Umbilical cord (tissue), 2 donors: ENCODE results near the gene GNG4. TPM values are rescaled to one million over a fixed set of nuclear protein-coding genes. Genes with fewer than 3 reads are reported as not detected.
"Not testable (repeated sequence)": the region's sequence is repeated elsewhere in the genome, so short reads cannot be mapped to it uniquely, and the experiment has no call there.

ENCODE experiments used
- DNase-seq: peaks from one replicate; pipeline ENCODE4 v3.0.0-alpha.2; 2015; ENCODE audit warnings: low spot score
- total RNA-seq: library from RNA; depleted of rRNA; stranded (reverse); fragments of >200 nt; gene quantifications from one replicate; pipeline ENCODE4 v1.2.3, GENCODE V29; 2014; ENCODE audit warnings: low replicate concordance; ENCODE audit not compliant: insufficient read depth

Gene GNG4
- total RNA-seq, 1 donor from 2014 or later: 1.9 TPM

DNA sequence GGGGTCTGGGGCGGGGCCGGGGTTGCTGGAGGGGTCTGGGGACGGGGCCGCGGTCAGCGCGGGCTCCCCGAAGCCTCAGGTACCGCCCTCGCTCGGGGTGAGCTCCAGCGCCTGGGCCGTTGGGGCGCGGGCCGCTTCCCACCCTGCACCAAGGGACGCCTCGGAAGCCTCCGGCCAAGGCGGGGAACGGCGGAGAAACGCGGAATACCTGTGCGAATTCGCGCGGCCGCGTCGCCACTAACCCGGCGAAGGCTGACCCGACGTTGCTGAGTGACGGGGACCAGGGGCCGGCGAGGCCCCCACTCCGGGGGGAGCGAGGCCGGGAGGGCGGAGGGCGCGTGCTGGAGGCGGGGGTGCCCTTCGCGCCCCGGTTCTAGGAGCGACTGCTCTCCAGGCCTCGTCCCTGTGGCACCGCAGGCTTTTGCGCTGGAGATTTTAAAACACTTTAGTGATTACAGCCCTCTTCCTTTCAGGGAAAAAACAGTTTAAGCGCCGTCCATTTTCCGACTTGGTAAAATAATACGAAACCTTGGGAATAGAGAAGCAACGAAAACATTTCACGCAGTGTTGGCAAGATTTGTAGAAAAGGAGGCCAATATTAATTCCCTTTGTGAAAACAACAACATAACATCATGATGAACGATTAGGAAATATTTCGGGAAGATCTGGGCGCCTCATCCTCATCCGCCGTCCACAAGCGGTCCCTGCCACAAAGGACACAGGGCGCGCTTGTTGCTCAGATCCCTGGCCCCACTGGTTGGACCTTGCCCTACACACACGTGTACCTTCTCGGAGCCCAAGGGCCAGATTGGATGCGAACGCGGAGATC, 971 bp upstream of the GNG4 start:
- peak; percentile 9 for DNase-seq

DNA sequence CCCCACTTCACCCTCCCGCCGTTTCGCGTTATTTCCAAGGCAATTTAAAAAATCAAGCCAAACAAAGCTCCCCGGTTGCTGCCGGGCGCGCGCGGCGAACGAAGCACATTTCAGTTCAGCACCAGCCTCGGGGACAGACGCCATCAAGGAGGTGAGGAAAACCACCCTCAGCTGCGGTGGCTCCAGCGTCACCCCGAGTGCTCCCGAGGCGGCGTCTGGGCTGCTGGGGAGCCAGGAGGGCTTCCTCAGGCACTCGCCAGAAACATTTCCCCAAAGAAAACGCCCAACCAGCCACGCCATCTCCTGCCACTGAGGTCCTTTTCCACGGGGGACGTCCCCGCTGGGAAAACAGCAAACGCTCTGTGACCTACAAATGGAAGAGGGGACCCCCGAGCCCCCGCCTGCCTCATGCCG, 623 bp downstream of the GNG4 start:
- DNase-seq: peak; percentile 68

DNA sequence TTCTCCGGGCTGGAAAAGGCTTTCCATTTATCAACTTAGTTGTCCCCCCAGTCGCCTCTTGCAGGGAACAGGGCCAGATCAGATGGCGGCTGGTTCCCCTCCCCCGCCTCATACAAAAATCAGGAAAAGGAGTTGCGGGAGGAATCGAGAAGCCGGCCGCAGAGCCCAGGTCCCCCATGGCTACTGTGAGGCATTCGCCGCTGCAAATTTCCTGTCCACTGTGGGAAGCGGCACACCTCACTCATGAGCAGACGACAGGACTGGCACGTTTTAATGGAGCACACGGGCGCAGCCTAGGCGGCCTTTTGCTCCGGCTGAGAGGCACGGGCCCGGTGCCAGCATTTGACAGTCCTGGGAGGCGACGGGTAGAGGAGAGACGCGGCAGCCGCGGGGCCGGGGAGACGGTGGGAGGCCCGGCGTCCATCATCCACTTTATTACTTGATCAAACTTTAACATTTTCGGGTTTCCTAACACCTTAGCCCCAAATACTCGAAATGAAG, 1.1 kb downstream of the GNG4 start:
- DNase-seq: peak; percentile 9

DNA sequence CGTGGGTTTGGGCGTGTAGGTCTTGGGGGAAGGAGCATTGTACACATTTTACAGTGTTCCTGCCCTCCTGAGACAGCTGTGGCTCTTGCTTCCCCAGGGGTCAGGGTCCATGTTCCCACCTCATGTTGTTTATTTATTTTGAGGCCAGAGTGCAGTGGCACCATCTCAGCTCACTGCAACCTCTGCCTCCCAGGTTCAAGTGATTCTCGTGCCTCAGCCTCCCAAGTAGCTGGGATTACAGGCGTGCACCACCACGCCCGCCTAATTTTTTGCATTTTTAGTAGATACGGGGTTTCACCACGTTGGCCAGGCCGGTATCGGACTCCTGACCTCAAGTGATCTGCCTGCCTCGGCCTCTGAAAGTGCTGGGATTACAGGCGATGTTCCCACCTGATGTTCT, 2.0 kb downstream of the GNG4 start:
- not testable (repeated sequence) for DNase-seq

DNA sequence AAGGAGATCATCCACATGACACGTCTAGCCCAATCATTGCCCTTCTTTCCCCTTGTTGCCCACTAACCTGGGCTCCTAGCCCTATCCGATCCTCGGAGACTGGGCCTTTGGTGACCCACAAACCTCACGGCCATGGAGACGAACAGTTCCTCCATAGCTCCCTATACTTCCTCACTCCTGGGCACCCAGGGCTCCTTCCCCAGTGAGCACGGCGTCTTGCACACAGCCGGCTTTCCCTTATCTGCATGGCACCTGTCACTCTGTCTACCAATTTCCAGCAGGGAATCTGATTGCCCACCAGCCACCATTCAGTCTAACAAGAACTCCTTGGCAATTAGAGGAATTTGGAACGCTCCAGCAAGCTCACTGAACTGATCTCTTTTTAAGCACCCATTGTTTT, 3.1 kb downstream of the GNG4 start:
- DNase-seq: no peak

DNA sequence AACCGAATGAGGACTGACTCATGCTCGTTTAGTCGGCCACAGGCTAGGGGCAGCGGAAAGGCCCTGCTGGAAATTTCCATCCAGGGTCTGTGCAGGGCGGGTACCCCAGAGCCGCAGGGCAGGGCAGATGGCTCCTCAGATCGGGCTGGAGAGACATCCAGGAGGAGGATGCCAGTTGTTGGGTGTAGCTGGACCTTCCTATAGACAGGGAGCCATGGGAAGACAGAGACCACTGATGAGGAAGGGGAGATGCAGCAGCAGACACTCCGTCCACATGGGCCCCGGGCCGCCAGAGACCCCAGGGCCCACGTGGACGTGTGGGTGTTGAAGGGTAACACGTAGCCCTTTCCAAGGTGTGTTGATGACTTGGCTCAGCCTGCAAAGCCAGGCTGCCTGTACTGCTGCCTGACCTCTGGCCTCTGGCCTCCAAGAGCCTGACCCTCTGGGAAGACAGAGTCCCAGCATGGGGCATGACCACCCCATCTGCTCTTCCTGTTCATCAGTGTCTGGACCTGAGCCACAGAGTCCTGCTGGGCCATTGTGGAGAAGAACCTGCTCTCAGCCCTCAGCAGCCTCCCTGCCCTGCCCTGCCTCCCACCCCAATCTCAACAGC, 4.8 kb downstream of the GNG4 start:
- no peak for DNase-seq

DNA sequence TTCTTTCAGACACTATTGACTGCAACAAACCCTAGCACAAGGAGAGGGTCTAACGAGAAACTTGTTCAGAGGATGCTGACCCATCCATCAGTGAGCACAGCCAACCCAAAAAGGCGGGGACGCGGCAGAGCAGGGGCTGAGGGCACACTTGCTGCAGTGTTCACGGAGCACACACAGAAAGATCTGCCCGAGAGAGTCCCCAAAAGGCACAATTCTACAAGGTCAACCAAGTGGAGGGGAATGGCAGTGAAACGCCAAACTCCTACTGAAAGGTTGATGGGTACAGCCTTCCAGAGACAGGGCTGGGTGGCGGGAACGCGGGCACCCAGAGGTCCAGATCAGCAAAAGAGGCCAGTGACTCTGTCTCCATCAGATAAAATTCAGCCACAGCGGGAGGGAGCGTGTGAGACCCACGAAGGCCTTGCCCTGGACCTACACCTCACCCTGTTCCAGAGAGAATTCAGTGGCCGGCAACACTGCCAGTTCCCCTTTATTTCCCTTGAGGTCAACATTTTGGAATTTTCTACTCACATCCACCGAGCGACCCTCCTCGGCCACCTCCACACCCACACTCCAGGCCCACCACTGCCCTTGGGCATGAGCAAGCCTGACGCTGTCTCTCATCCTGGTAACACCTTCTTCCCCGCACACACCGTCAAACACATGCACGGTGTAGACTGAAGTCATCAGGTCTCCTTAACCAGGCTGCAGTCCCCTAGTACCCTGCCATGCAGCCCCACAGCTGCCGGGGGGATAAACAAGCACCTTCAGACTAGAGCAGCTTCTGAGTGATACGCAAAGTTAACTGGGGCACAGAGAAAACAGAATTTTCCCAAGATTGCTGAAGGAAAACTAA, 5.5 kb downstream of the GNG4 start:
- no peak for DNase-seq

DNA sequence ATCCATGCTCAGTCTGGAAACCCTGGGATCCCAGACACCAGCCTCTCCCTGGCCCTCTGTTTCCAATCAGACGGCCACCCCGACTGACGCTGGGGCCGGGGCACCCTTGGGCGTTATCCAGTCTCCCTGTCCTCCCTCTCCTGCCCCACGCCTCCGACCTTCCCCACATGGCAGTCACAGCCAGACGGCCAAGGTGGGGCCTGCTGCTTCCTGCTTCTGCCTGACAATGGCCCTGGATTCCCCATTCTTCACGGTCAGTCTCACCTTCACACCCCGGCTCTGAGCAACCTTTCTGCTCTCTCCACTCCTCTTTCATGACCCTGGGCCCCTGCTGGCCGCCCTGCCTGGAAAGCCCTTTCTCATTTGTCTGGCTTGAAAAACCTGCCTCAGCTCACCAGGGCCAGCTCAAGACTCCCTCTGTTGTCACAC, 6.6 kb downstream of the GNG4 start:
- no peak for DNase-seq

DNA sequence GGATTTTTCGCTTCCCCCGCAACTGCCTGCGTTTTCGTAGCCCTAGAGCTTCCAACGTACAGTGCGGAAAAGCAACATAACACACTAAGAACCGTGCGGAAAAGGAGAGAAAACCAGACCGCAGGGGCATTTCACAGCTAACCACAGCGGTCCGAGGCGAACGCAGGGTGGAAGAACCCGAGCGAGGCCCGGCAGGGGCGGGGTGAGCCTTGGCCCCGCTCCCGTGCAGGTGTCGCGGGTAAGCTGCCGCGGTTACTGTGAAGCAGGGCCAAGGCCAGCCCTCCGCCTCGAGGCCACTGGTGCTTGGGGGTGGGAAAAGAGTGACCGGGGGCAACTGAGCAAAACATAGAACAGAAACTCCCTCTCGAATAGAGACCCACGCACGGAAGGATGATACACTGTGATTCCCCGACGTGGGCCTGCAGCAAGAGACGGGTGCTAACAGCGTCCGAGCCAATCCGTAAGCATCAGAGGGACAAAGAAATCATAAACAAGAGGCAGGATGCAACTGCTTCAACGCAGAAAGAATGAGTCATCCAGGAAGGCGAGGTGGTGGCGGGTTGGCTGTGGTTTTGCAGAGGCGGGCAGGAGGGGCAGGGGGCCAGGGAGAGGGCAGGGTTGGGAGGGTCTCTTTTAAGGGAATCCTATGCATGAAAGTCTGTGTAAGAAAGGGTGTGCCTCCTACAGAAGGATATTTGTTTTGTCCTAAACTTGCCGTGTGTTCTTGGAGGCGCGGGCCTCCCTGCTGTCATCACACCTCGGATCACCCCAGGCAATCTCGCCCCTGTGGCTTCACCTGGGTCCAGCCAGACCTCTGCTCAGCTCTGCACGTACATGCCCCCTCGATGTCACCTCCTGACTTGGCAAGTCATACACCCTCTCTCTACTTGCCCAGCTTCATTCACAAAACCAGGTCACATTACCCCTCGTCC, 7.3 kb downstream of the GNG4 start:
- DNase-seq: no peak

DNA sequence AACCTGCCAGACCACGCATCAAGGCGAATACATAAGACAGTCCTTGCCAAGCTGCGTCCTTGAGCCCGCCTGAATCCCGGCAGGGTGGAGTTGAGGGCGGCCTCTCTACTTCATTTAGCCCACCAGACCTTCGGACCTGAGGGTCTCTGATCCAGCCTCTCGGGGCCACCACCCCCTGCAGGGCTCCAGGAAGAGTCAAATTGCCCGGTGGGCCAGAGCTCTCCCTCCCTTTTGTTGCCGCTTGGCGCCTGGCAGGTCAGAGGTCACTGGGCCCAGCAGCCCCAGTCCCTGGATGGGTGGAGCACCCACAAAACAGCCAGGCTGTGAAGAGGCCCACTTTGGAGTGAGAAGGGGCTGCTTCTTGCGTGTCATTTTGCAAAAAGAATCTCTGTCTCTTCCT, 9.0 kb downstream of the GNG4 start:
- DNase-seq: no peak

DNA sequence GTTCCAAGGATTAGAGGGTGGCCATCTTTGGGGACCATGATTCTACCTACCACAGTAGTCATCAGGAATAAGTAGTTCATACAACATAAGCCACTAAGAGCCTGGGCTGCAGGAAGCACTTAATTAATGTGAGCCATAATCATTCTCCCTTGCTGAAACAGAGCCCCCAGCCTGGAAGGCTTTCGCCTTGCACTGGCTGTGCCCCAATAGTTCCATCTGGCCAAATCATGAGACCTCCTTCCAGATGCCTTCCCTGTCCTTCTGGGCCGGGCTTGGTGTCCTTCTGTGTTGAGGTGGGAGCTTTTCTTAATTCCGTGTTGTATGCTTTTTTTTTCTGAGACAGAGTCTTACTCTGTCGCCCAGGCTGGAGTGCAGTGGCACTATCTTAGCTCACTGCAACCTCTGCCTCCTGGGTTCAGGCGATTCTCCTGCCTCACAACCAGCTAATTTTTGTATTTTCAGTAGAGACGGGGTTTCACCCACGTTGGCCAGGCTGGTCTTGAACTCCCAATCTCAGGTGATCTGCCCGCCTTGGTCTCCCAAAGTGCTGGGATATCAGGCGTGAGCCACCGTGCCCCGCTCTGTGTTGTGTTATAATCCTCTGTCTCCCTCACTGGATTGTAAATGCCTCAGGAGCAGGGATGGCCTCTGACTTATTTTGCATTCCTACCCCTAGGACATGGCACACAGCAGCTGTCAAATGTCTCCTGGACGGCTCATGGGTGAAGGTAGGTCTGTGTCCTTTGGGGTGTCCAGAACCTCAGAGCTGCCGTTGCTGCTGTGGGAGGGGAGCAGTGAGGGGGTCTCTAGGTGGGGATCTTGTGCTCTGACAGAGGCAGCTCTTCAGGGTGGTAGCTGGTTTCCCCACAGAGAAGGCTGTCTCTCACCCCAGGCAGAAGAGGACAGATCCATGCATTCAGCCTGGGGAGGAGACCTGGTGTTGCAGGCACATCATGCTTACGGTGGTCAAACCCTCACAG, 10.1 kb downstream of the GNG4 start:
- DNase-seq: no peak

DNA sequence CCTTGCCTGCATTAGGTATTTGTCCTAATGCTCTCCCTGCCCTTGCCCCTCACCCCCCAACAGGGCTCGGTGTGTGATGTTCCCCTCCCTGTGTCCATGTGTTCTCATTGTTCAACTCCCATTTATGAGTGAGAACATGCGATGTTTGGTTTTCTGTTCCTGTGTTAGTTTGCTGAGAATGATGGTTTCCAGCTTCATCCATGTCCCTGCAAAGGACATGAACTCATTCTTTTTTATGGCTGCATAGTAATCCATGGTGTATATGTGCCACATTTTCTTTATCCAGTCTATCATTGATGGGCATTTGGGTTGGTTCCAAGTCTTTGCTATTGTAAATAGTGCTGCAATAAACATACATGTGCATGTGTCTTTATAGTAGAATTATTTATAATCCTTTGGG, 11.0 kb downstream of the GNG4 start:
- not testable (repeated sequence) for DNase-seq

DNA sequence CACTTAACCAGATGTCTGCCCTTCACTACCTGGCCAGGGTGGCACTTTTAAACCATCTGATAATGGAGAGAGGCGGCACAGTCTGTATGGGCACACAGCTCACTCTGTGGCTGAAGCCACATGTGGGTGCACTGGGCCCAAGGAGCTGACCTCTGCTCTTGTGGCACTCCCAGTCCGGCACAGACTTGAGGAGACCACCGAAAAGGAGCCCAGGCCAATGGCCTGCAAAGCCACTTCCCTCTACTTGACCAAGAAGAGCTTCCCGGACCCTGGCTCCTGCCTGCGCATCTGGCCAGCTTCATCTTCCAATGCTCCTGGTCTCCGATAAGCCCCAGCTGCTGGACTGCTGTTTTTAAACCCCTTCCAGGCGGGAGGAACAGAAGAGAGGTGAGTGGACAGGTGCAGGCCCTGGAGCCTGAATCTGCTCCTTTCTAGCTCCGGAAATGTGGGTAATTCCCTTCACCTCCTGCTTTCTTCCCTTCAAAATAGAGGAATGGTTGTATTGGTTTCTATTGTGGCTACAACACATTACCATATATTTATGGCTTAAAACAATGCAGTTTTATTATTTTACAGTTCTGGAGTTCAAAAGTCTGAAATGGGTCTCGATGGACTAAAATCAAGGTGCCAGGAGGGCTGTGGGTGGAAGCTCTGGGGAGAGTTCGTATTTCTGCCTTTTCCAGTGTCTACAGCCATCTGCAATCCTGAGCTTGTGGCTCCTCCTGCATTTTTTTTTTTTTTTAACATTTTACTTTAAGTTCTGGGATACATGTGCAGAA, 11.6 kb downstream of the GNG4 start:
- no peak for DNase-seq

DNA sequence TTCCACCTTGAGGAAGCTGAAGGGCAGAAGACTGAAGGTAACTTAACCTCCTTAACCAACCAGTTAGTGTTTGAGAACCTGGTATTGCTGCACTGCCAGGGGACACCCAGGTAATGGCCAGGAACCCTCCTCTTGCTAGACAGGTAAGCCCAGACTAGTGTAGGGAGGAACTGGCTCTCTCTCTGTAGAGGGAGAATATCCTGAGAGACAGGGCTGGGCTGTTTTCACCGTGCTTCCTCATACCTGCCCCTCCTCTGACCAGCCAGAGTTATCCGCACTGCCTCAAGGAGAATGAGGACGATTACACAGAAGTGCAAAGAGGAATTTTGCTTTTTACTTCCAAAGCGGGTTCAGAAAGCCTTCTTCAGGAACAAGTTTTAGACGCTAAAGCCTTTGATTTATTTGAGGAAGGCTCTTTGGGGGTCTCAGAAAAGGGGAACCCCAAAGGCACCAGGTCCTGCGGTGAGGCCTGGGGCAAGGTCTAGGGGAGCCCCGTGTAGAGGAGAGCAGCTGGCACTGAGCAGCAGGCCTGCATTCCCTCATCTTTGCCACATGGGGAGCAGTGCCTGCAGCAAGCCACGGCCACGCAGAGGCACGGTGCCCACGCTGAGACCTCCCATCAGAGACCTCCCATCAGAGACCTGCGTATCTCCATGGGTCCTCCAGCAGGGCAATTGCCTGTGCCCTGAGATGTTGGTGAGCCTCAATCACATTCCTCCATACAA, 13.5 kb downstream of the GNG4 start:
- DNase-seq: peak; percentile 38

DNA sequence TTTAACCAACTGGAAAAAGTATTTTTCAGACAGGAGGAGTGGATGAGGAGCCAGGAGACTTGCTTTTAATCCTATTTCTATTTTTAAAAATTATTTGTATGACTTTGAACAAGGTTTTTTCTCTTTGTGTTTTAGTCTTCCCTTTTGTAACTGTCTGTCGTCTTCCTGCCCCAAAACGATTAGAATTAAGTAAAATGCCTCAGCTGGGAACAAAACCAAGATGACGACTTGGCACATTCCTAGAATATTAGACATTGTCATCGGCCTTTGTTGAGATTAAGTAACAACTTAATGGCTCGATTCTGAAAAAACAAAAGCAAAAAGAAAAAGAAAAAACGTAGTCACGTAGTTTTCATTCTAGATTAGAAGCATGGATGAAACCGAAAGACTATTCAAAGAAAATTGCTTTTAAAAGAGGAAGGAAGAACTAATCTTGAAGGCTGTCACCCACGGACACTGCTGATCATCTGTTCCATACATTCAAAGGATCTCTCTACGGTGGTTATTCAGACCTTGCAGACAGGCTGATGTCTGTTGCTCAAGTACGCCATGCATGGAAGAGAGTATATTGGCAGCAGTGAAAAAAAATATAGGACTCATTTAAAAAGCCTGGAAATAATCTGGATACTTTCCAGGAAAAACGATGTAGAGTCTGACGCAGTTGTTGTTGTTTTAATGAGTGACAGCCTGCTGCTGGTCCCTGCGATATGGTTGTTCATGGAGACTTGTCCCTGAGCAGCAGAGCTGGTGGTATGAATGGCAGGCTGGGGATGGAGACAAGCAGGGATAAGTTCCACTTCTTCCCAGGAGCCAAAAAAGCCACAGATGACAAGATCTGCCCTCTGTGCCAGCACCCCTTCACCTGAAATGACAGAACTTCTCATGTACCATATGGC, 16.8 kb downstream of the GNG4 start:
- peak; percentile 57 for DNase-seq

DNA sequence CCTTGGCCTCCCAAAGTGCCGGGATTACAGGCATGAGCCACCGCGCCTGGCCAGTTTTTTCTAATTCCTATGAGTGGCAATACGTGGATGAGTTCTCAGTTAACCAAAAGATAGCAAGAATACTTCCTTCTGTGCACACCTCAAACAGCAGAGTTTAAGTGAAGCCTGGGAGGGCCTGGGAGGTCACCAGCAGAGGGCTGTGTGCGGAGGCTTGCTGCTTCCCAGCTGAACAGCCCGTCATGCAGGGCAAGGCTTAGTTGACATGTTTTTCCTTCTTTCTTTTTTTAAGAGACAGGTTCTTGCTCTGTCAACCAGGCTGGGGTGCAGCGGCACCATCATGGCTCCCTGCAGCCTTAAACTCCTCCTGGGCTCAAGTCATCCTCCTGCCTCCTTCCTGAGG, 17.8 kb downstream of the GNG4 start:
- no peak for DNase-seq

DNA sequence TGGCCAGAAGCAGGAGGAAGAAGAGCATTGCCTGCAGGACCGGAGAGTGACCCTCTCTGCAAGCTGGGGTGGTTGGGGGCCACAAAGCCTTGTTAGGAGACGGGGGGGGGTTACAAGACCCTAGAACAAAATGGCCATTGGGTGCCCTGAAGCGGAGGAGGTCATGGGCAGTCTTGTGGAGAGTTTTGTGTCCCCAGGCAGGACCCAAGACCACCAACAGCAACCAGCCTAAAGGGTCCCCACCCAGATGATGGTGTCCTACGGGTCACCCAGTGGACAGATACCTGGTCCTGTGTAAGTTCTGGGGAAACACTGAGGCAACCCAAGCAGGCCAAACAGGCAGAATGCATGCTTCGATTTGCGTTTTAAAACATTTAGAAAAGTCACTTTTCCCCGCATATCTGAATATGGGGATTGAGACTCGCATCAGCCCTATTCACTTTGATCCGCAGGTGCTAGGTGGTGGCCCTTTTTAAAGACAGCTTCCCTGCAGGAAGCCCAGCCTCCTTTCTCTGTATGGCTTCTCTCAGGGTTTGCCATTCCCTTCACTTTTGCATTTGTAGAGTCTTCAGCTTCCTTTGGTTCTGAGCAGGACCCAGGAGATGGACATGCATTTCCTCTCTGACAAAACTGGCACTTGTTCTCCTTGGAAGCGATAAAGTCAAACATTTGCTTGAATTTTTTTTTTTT, 21.1 kb downstream of the GNG4 start:
- DNase-seq: no peak
